ENCODE data around the gene SECTM1.
A peak's percentile ranks its signal among the peaks of the same experiment; 100 is the strongest.
"Not testable (repeated sequence)": the region's sequence is repeated elsewhere in the genome, so short reads cannot be mapped to it uniquely, and the experiment has no call there.

The SECTM1 gene

GRCh38 chr17:82369211-82369610 is 35.6 kb upstream of the SECTM1 start:
- no peak for DNase-seq

DNA sequence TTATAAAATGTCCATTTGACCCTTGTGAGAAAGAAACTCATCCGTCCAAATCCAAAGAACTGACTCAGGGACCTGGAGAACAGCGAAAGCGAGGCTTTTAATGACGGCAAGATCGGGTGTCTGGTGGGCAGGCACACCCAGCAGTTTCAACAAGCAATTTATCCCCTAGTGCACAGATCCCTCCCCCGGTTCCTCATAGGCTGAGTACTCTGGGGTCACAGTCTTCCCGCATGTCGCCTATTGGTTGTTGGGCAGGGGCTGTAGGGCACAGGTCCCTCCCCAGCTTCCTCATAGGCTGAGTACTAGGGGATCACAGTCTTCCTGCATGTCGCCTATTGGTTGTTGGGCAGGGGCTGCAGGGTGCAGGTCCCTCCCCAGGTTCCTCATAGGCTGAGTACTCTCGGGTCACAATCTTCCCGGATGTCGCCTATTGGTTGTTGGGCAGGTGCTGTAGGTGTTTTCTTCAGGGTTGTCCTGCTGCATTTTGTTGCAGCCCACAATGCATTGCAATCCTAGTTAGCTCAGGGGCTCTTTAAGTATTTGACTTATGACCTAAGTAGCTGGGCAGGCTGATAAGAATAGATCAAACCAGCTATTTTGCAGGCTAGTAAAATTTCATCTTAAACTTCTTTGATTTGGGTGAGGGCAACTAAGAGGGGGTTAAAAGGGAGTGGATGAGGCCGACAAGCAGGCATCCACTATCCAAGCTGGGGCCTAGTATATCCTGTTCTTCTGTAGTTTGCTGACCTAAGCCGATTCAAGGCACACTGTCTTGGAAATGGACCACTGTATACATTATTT is 34.4 kb upstream of the SECTM1 start:
- DNase-seq = no peak

DNA sequence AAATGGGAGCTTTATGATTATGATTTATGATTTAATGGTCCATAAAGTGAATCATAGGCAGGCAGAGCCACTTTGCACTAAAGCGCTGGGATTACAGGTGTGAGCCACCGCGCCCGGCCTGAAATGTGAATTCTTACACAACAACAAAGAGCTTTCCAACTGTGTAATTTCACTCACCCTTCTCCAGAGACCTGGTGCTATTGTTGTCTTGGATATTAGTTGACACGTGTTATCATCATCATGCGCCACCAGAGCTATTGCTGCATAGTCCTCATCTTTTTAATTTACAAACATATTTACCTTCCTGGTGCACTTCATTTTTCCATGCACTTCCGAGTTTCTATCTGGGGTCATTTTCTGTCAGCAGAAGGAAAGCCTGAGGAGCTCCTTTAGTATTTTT is 33.2 kb upstream of the SECTM1 start:
- DNase-seq = no peak

GRCh38 chr17:82365606-82366295 is 32.2 kb upstream of the SECTM1 start:
- DNase-seq = no peak

DNA sequence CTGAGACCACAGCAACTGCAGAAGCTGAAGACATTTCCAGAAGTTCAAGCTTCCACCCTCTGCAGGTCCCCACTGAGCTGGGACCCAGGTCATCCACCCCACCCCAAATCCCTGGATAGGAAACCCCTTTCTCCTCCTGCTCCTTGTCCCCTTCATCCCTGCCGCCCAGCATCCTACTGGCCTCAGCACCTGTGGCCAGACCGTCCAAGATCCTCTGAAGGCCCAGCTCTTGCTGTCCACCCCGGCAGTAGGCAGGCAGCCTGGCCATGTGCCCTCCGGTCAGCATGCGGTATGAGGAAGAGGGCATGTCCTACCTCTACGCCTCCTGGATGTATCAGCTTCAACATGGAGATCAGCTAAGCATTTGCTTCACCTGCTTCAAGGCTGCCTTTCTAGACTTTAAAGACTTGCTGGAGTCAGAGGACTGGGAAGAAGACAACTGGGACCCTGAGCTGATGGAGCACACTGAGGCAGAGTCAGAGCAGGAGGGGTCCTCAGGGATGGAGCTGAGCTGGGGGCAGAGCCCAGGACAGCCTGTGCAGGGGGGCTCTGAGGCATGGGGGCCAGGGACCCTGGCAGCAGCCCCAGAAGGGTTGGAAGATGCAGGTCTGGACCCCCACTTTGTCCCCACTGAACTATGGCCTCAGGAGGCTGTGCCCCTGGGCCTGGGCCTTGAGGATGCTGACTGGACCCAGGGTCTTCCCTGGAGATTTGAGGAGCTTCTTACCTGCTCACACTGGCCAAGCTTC is 28.5 kb upstream of the SECTM1 start:
- no peak for DNase-seq

GRCh38 chr17:82359451-82360074 is 26.0 kb upstream of the SECTM1 start:
- not testable (repeated sequence) for DNase-seq

DNA sequence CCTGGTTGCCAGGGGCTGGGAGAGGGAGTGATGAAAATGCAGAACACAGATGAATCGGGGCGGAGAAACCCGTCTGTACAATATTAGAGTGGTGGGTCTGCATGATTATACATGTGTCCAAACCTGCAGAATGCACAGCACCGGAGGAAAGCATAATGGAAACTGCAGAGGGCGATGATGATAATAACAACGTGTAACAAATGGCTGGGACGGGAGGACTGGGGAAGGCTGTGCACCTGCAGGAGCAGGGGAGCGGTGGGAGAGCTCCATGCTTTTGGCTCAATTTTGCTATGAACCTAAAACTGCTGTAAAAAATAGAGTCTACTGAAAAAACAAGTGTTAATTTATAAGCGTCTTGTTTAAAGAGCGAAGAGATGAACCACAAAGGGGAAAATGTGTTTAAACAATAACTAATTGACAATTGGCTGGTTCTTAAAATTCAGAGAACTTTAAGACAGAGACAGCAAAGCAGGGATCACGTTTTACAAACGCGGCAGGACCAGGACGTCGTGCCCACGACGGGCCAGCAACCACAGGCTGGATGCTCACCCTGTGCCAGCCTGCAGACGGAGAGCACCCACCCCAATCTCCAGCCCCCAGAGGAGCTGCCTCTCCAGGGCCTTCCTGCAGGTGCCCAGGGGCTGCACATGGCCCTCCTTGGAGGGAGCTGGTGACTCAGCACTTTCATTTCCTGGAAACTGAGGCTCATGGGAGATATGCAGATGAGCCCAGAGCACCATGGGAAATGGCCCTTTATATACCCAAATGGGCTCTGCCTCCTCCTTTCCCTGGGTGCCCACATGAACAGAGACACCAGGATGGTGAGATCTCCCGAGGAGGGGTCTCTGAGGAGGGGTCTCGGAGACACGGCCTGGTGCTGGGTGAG is 25.1 kb upstream of the SECTM1 start, which contains the start of gene TEX19:
TEX19 (plus strand) TSS at position 783 of the 886 bp plus-strand sequence. CDS start 2,904 bp downstream, outside the sequence.
- DNase-seq = no peak

DNA sequence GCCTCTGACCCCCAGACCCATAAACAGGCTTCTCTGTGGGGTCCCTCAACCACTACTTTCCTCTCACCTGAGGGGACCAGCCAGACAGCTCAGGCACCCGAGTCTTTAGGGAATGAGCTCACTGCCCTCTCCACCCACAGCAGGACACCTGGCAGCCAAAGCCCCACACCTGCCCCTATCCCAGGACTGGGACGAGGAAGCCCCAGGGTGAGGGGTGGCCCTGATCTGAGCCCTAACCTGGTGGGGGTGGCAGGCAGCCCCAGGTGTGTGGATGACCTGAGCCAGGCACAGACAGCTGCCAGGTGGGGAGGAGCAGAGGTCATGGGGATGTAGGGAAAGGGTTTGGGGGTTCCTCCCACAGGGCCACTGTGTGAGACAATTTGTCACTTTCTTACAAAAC is 23.8 kb upstream of the SECTM1 start:
- DNase-seq = no peak

DNA sequence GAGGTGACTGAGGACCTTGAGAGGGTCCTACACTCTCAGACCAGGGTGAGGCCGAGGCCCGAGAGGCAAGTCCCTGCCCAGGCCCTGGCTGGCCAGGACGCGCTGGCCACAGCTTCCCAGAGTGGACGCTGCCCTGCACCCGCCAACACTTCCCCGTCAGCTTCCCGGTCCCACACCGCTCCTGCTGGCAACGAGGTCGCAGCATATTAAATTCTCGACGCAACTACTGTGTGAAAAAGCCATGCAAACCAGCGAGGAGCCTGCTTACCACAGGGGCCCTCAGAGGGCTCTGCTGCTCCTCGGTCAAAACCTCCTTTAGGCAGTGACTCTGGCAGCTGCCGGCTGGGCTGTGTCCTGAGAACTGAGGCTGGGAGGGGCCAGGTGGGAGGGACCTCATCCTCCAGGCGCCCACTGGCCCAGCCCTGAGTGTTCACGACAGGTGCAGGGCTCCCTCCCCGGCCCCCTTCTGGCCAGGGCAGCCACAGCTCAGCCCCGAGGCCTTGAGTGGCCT is 23.3 kb upstream of the SECTM1 start:
- DNase-seq = no peak

DNA sequence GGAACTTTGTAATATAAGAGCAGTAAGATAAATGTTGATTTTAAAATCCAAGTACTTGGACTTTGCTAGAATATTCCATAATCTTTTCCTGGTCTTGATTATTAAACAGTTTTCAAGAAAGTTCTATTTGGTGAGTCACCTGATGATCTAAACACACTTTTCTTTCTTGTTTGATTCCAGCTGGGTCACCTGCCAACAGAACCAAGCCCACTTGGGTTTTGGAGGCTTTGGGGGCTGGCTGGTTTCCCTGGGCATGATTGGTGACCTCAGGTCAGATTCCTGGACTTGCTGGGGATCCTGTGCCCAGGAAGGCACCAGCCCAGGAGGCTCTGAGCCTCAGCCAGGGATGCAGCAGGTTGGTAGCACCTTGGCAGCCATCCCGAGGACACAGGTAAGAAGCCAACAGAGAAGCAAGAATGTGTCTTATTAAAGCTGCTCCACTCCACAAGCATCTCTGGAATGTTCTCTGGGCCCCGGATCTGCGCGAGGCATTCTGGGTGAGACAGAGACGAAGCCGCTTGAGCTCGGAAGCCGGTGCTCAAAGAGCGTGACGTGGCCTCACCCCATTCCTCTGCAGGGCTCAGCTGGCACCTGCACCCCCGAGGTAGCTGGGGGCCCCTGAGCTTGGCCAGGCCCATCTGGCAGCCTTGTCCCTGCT is 22.3 kb upstream of the SECTM1 start:
- no peak for DNase-seq

DNA sequence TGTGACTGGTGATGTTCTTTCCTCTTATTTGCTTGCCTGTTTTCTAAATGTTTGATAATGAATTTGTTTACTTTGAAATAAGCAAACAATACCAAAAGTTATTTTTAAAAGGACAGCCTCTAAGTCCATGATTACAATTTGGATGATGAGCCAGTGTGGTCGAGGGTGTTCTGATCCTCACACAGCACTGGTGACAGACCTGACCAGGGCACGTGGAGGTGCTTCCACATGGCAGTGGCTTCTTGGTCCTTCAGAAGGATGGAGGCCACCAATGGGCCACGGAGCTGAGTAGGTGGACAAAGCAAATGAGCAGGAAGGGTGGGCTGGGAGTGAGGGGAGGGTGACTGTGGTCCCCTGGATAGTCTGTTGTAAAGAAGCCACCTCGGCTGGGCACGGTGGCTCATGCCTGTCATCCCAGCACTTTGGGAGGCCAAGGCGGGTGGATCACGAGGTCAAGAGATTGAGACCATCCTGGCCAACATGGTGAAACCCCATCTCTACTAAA is 21.3 kb upstream of the SECTM1 start:
- DNase-seq = no peak

GRCh38 chr17:82353484-82353883 is 19.9 kb upstream of the SECTM1 start:
- no peak for DNase-seq

DNA sequence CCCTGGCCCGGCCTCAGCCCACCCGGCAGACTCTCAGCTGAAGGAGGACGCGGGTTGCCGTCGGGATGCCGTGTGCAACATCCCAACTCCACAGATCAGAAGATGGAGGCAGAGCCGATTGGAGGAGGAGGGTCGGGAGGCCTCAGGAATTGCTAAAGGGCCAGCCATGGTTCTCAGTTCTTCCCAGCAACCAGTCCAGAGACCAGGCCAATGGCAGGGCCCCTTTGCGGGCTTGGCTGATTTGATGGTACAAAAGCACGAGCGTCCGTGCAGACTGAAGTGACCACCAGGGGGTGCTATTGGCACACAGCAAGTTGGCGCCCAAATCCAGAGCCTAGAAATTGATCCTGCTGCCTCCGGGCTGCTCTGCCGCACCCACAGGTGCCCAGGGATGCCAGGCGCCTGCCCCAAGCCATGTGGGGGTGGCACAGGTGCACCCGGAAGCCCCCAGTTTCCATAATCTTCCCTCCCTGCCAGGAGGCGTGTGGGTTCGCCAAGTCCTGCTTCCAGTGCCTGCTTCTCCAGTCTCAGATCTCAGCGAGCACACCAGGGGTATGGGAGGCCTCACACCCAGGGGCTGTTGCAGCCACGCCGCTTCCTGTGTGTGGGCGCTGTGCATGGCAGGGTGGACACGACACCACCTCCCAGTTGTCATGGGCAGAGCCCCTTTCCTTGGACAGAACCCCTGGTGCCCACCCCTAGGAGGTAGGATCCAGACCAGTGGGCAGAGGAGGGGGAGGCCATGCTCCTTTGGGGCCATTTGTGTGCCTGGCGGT is 18.3 kb upstream of the SECTM1 start:
- DNase-seq = peak; percentile 77

DNA sequence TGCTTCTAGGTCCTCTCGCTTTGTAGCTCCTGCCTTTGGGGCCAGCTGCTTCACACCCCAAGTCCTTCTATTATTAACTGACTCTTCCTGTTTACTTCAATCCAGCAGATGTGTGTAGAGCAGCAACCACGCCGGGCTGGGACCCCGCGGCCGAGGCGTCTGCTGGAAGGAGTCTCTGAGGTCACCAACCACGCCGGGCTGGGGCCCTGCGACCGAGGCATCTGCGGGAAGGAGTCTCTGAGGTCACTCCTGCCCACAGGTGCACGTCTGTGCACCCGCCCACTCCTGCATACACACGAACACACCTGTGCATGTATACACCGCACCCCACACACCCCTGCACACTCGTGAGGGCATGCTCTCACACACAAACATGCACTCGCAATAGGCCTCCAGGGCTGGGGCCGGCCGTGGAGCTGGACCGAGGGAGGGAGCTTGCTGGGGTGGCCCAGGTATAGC is 17.7 kb upstream of the SECTM1 start:
- no peak for DNase-seq

DNA sequence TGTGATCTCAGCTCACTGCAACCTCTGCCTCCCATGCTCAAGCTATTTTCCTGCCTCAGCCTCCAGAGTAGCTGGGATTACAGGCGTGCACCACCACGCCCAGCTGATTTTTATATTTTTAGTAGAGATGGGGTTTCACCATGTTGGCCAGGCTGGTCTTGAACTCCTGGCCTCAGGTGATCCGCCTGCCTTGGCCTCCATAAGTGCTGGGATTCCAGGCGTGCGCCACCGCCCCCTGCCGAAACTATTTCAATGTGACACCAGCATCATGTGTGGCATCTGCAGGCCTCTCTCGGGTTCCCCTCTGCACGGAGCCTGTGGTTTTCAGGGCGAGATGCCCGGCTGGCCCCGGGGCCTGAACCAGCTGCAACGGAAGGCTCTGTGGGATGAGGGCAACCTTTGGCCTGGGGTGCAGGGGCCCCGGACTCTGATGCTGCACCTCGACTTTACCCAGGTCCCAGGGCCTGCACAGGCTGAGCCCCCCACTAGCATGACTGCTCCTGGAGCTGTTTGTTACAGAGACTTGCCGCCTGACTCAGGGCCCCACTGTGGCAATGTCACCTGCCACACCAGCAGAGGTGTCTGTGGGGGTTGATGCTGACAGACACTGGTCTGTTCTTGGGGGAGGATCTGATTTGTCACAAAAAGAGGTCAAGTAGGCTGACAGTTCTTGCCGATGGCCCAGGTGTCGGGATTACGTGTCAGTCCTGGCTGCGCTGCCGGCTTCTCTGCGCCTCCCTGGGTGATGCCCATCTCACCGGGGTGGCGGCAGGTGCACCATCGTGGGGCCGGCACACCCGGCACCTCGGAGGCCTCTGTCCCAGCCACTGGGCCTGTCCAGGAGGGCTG is 16.8 kb upstream of the SECTM1 start:
- DNase-seq = no peak

- no peak for DNase-seq
Measured at GRCh38 chr17:82349287-82349701, 15.7 kb upstream of the SECTM1 start.

DNA sequence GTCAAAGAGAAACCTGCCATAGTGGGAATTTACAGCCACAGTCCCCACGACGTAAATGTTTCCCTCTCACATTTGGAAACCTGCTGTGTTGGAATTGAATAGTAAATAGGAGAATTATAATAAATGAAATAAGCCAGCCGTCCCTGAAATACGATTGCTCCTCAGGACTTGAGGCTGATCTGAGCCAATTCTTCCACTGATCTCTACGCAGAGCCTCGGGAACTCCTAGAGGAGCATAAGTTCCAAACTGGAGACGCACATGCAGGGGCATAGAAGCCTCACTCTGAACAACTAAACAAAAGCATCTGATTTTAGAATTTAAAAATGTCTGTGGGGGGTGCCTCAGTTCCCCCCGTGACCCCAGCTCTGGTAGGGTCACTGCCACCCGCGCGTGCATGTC is 15.3 kb upstream of the SECTM1 start:
- no peak for DNase-seq

DNA sequence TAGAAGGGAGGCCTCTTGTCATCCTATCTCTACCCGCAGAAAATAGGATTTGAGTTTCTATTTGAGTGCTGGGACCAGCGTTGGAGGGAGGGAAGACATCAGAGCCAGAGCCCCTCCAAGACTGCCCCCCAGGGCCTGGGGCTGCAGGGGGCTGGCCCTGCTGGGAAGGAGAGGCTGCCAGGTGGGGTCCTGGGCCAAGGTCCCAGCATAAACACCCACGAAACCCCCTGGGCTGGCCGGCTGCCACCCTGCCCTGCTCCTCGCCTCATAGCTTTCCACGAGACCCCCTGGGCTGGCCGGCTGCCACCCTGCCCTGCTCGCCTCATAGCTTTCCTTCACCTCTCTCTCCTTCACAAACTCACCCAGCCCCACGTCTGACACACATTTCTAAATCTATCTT is 14.9 kb upstream of the SECTM1 start:
- no peak for DNase-seq

DNA sequence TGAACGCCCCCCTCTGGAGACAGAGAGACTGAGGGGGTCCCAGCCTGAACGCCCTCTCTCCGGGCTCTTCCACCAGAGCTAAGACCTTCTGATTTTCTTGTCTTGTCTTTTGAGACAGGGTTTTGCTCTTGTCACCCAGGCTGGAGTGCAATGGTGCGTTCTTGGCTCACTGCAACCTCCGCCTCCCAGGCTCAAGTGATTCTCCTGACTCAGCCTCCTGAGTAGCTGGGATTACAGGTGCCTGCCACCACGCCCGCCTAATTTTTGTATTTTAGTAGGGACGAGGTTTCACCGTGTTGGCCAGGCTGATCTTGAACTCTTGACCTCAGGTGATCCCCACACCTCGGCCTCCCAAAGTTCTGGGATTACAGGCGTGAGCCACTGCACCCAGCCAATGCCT is 14.4 kb upstream of the SECTM1 start:
- DNase-seq = not testable (repeated sequence)

Data from T-helper 9 cell (primary cell).